Keratinocyte (primary cell): Measurements from ENCODE around the gene FOXI2. TPM values are rescaled to one million over a fixed set of nuclear protein-coding genes. Genes with fewer than 3 reads are reported as not detected.

Experiments
- DNase-seq: peaks from one replicate; pipeline ENCODE4 v3.0.0-alpha.2; 2011; ENCODE audit warnings: low read depth, missing footprints, low spot score
- FAIRE-seq: peaks from 2 replicates; lab custom pipeline; 2011; peaks lifted over from hg19 to GRCh38; lab: Jason Lieb, UNC
- H2AFZ ChIP-seq: 2 replicates; pipeline ENCODE4 v1.6.0; 2012; ENCODE audit warnings: low read length, control low read depth, inconsistent platforms; ENCODE audit not compliant: control insufficient read depth
- H3K27ac ChIP-seq: 2 replicates; pipeline ENCODE4 v1.5.1; 2011; ENCODE audit warnings: low read length; ENCODE audit not compliant: control insufficient read depth, insufficient read depth
- H3K27me3 ChIP-seq: 3 replicates; pipeline ENCODE4 v1.6.0; 2011; ENCODE audit warnings: low read length; ENCODE audit not compliant: control insufficient read depth, insufficient read depth; ENCODE audit errors: extremely low read depth
- H3K36me3 ChIP-seq, 2 experiments: 2 replicates in 1 of 2; 3 replicates in 1 of 2; pipeline ENCODE4 v1.5.1; 2011; ENCODE audit warnings: low read length in 2 of 2, mild to moderate bottlenecking in 1 of 2; ENCODE audit not compliant: control insufficient read depth in 2 of 2, insufficient read depth in 2 of 2; ENCODE audit errors: extremely low read depth in 1 of 2
- H3K4me1 ChIP-seq: 3 replicates; pipeline ENCODE4 v1.5.1; 2011; ENCODE audit warnings: low read length; ENCODE audit not compliant: control insufficient read depth, insufficient read depth; ENCODE audit errors: extremely low read depth
- H3K4me2 ChIP-seq: 3 replicates; pipeline ENCODE4 v1.6.0; 2011; ENCODE audit warnings: low read depth, low read length; ENCODE audit not compliant: control insufficient read depth, insufficient read depth; ENCODE audit errors: extremely low read depth
- H3K4me3 ChIP-seq, 3 experiments: fragments of 200-600 bp in 1 of 3; sonication (generic) in 1 of 3; 2 replicates in 2 of 3; 3 replicates in 1 of 3; pipeline ENCODE4 v1.5.1; 2011 to 2016; ENCODE audit warnings: low read length in 3 of 3, mild to moderate bottlenecking in 3 of 3, control low read depth in 2 of 3, inconsistent platforms in 1 of 3, low read depth in 1 of 3, mixed read lengths in 1 of 3, mixed run types in 1 of 3, moderate library complexity in 1 of 3; ENCODE audit not compliant: control insufficient read depth in 2 of 3, insufficient read depth in 2 of 3; ENCODE audit errors: extremely low read depth in 1 of 3
- H3K79me2 ChIP-seq: 2 replicates; pipeline ENCODE4 v1.6.0; 2012; ENCODE audit warnings: low read length; ENCODE audit not compliant: control insufficient read depth, insufficient read depth
- H3K9ac ChIP-seq: 3 replicates; pipeline ENCODE4 v1.6.0; 2011; ENCODE audit warnings: low read length; ENCODE audit not compliant: control insufficient read depth, insufficient read depth; ENCODE audit errors: extremely low read depth
- H3K9me1 ChIP-seq: 3 replicates; pipeline ENCODE4 v1.6.0; 2011; ENCODE audit warnings: low read length; ENCODE audit not compliant: control insufficient read depth, insufficient read depth; ENCODE audit errors: extremely low read depth
- H3K9me3 ChIP-seq: 2 replicates; pipeline ENCODE4 v1.5.1; 2012; ENCODE audit warnings: low read depth, low read length; ENCODE audit not compliant: control insufficient read depth
- H4K20me1 ChIP-seq: 3 replicates; pipeline ENCODE4 v1.6.0; 2011; ENCODE audit warnings: low read length; ENCODE audit not compliant: control insufficient read depth, insufficient read depth; ENCODE audit errors: extremely low read depth
- EZH2 ChIP-seq: IDR thresholded peaks from one replicate; pipeline ENCODE4 v1.6.1; 2012; ENCODE audit warnings: inconsistent platforms, mild to moderate bottlenecking, low read length, moderate library complexity
- dilution Hi-C: fragments of 300-500 bp; cut with MboI; formaldehyde crosslinking; loops from one replicate; pipeline ENCODE4 v1.7.0; 2020; ENCODE audit warnings: low sequenced_read_pairs; ENCODE audit not compliant: extremely low pct_ligation_motif_present
- polyA plus RNA-seq, 5 experiments: library from polyadenylated mRNA; depleted of rRNA in 3 of 5; stranded (reverse) in 3 of 5; stranded (forward) in 1 of 5; unstranded in 1 of 5; fragments of >200 nt; gene quantifications; 1 replicate in 1 of 5; 2 replicates in 3 of 5; 3 replicates in 1 of 5; pipeline versions ENCODE4 v1.2.1 to v1.2.3, GENCODE V29; 2011 to 2012; ENCODE audit warnings: missing spikeins in 2 of 5, low read depth in 1 of 5, low replicate concordance in 1 of 5
- TF ChIP-seq, protein P1 (sequence below), 3 experiments: IDR thresholded peaks in 1 of 3; conservative IDR thresholded peaks in 1 of 3; optimal IDR thresholded peaks in 1 of 3; 2 replicates in 2 of 3; 3 replicates in 1 of 3; pipeline versions ENCODE3 to v1.5.1; 2011; ENCODE audit warnings: low read length in 3 of 3, mild to moderate bottlenecking in 3 of 3, moderate library complexity in 2 of 3, control low read depth in 1 of 3, inconsistent platforms in 1 of 3; ENCODE audit not compliant: insufficient read depth in 2 of 3; ENCODE audit errors: extremely low read depth in 1 of 3

FOXI2 gene
- polyA plus RNA-seq, 1 donor (not counting 4 experiments of a cell fraction or from before 2014, with no cell fraction given), result not detected

DNA sequence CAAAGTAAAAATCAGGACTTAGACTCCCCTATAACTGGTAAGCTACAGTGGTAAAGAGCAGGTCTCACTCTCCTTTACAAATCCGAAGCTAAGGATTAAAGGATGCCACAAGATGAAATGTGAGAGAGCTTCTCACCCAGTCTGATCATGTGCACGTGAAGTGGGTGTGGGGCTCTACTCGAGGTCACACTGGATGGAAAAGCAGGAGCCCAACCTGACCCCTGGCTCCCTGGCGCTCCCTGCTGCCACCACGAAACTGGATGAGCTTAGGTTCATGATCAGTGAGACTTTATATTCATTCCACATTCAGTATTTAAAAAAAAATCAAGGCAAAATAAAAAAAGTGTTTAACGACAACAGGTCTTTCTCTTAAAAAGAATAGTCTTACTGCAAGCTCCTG, 21.7 kb upstream of the FOXI2 start:
- H3K9ac ChIP-seq, result no peak overlapping the region
- no peak for FAIRE-seq
- no peaks in the 10 kb centered on the region for H3K9me3 ChIP-seq
- dilution Hi-C loops, result no loop called here
- no peaks in the 10 kb centered on the region for H3K4me1 ChIP-seq
- no peaks in the 10 kb centered on the region for H3K36me3 ChIP-seq
- no peaks in the 10 kb centered on the region for H4K20me1 ChIP-seq
- no peaks in the 10 kb centered on the region for H3K27me3 ChIP-seq
- no peaks in the 10 kb centered on the region for H3K9me1 ChIP-seq
- H3K4me3 ChIP-seq, result no peak overlapping the region
- DNase-seq, result no peak
- H2AFZ ChIP-seq, result no peak overlapping the region
- H3K4me2 ChIP-seq, result no peak overlapping the region
- no peak overlapping the region for H3K27ac ChIP-seq
- H3K79me2 ChIP-seq, result no peaks in the 10 kb centered on the region
- TF ChIP-seq, protein P1, sequence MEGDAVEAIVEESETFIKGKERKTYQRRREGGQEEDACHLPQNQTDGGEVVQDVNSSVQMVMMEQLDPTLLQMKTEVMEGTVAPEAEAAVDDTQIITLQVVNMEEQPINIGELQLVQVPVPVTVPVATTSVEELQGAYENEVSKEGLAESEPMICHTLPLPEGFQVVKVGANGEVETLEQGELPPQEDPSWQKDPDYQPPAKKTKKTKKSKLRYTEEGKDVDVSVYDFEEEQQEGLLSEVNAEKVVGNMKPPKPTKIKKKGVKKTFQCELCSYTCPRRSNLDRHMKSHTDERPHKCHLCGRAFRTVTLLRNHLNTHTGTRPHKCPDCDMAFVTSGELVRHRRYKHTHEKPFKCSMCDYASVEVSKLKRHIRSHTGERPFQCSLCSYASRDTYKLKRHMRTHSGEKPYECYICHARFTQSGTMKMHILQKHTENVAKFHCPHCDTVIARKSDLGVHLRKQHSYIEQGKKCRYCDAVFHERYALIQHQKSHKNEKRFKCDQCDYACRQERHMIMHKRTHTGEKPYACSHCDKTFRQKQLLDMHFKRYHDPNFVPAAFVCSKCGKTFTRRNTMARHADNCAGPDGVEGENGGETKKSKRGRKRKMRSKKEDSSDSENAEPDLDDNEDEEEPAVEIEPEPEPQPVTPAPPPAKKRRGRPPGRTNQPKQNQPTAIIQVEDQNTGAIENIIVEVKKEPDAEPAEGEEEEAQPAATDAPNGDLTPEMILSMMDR (optimal IDR thresholded peaks at IDR 0.05 in 1 of 3, IDR thresholded peaks at IDR 0.05 in 1 of 3, conservative IDR thresholded peaks at IDR 0.05 in 1 of 3; ENCODE audit: extremely low read depth in 1 of 3, insufficient read depth in 2 of 3, low read length in 3 of 3), result no peak

- no peak for DNase-seq
- no peak overlapping the region for H2AFZ ChIP-seq
- H3K27ac ChIP-seq, result no peak overlapping the region
- H3K4me1 ChIP-seq, result no peaks in the 10 kb centered on the region
- no peak overlapping the region for H3K4me2 ChIP-seq
- no peaks in the 10 kb centered on the region for H3K9me1 ChIP-seq
- H4K20me1 ChIP-seq, result no peaks in the 10 kb centered on the region
- H3K4me3 ChIP-seq, result no peak overlapping the region
- H3K36me3 ChIP-seq, result no peaks in the 10 kb centered on the region
- no peaks in the 10 kb centered on the region for H3K79me2 ChIP-seq
- dilution Hi-C loops, result no loop called here
- no peak overlapping the region for H3K9ac ChIP-seq
- no peaks in the 10 kb centered on the region for H3K27me3 ChIP-seq
- no peaks in the 10 kb centered on the region for H3K9me3 ChIP-seq
- no peak for FAIRE-seq
- TF ChIP-seq, protein P1 (optimal IDR thresholded peaks at IDR 0.05 in 1 of 3, IDR thresholded peaks at IDR 0.05 in 1 of 3, conservative IDR thresholded peaks at IDR 0.05 in 1 of 3; ENCODE audit: extremely low read depth in 1 of 3, insufficient read depth in 2 of 3, low read length in 3 of 3), result no peak
- TF ChIP-seq EZH2, result no peak
Observed at GRCh38 chr10:127715782-127716378, 21.1 kb upstream of the FOXI2 start.
